C4-2B (cell line): ENCODE measurements around the gene ZNF611.
"Not testable (repeated sequence)": the region's sequence is repeated elsewhere in the genome, so short reads cannot be mapped to it uniquely, and the experiment has no call there.

Experiments
- H3K27ac ChIP-seq: fragments of 450-650 bp; 2 replicates; pipeline ENCODE4 v1.5.1; 2017
- ZFX ChIP-seq: fragments of 450-650 bp; IDR thresholded peaks from 2 replicates; pipeline ENCODE4 v1.6.1; 2017
- TF ChIP-seq, protein P1 (sequence below): fragments of 450-650 bp; conservative IDR thresholded peaks from 2 replicates; pipeline ENCODE4 v1.5.1; 2017; ENCODE audit warnings: mild to moderate bottlenecking

The ZNF611 gene

DNA sequence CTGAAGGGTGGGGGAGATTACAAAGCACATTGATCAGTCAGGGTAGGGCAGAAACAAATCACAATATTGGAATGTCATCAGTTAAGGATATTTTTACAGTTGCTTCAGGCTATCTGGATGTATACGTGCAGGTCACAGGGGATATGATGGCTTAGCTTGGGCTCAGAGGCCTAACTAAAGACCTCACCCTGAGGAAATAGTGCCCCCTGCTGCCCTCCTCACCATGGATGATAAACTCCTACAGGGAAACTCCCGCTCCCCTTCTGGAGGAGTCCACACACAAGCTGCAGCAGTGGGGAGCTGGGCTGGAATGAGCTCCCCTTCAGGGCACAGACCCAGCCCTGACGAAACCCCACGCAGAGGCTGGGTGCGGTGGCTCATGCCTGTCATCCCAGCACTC lies 35.3 kb downstream of the ZNF611 start:
- H3K27ac ChIP-seq = not testable (repeated sequence)

DNA sequence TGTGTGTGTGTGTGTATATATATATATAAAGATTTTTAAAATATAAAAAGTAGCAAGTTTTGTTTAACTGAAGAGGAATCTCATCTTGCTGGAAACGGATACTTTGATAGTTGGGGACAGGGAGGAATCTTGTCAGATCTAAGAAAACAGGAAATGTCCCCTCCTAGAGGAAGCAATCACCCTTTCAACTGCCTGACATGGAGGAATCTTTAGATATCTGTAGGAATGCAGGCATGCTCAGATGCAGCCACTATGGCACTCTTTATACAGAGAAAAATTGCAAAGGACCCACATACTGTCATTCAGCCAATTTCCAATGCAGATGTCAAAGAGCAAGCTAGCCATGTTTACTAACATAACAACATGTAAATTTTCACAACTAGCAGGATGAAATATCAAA lies 38.8 kb downstream of the ZNF611 start:
- TF ChIP-seq, protein P1, sequence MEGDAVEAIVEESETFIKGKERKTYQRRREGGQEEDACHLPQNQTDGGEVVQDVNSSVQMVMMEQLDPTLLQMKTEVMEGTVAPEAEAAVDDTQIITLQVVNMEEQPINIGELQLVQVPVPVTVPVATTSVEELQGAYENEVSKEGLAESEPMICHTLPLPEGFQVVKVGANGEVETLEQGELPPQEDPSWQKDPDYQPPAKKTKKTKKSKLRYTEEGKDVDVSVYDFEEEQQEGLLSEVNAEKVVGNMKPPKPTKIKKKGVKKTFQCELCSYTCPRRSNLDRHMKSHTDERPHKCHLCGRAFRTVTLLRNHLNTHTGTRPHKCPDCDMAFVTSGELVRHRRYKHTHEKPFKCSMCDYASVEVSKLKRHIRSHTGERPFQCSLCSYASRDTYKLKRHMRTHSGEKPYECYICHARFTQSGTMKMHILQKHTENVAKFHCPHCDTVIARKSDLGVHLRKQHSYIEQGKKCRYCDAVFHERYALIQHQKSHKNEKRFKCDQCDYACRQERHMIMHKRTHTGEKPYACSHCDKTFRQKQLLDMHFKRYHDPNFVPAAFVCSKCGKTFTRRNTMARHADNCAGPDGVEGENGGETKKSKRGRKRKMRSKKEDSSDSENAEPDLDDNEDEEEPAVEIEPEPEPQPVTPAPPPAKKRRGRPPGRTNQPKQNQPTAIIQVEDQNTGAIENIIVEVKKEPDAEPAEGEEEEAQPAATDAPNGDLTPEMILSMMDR = no peak
- TF ChIP-seq ZFX = no peak

More for the DNA sequence above, 35.3 kb downstream of the ZNF611 start:
- TF ChIP-seq, protein P1 = peak; percentile 19

GRCh38 chr19:52694921-52695320 lies 39.9 kb downstream of the ZNF611 start:
- no peak overlapping the region for H3K27ac ChIP-seq
- TF ChIP-seq, protein P1 = no peak
- no peak for TF ChIP-seq ZFX

More for the DNA sequence above, 38.8 kb downstream of the ZNF611 start:
- H3K27ac ChIP-seq = no peak overlapping the region

DNA sequence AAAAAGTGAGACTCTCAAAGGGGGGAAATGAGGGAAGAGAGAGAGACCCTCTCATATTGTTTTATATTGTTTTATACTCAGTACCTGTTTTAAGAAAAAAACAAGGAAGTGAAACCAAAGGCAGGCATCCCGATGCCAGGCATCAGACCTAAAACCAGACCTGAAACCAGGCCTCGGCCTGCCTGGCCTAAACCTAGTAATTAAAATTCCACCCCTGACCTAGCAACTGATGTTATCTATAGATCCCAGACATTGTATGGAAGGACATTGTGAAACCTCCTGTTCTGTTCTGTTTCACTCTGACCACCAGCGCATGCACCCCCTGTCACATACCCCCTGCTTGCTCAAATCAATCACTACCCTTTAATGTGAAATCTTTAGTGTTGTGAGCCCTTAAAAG lies 40.6 kb downstream of the ZNF611 start:
- not testable (repeated sequence) for H3K27ac ChIP-seq

GRCh38 chr19:52692431-52693008 lies 42.3 kb downstream of the ZNF611 start:
- no peak overlapping the region for H3K27ac ChIP-seq
- TF ChIP-seq, protein P1 = no peak
- TF ChIP-seq ZFX = no peak

DNA sequence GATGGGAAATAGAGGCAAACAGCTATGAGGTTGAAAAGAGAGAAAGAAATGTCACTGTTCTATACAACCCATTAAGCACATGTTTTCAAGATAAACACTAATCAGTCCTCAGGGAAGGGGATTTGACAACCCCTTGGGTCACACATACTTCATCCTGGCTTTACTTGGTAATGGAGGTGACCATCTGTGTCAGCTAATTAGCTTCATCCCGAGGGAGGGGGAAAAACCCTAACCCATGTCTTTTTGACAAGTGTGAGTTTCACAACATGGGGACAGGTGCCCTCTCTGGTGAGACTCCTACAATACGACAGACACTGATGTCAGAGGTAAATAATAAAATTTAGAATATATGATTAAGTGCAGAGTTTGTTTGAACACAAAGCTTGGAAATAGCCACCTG lies 43.1 kb downstream of the ZNF611 start:
- TF ChIP-seq, protein P1 = no peak
- H3K27ac ChIP-seq = no peak overlapping the region

DNA sequence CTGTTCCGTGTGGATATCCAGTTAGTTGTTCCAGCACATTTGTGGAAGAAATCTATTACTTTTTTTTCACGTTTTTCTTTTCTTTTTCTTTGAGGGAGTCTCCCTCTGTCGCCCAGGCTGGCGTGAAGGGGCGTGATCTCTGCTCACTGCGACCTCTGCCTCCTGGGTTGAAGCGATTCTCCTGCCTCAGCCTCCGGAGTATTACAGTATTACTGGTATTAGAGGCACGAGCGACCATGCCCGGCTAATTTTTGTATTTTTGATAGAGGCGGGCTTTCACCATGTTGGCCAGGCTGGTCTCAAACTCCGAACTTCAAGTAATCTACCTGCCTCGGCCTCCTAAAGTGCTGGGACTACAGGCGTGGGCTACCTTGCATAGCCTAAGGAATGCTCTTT lies 43.6 kb downstream of the ZNF611 start:
- peak overlapping the region; percentile 75 for H3K27ac ChIP-seq
- TF ChIP-seq ZFX = no peak
- TF ChIP-seq, protein P1 = no peak
